EH (cell line): Measurements from ENCODE around the gene SPIRE1.

ENCODE experiments used
- DNase-seq: peaks from one replicate; pipeline ENCODE4 v3.0.0-alpha.2; 2015; ENCODE audit warnings: low read depth

Gene SPIRE1

GRCh38 chr18:12443551-12443950, 214.4 kb downstream of the SPIRE1 start:
- DNase-seq, result no peak

- peak; percentile 37 for DNase-seq
Measured at GRCh38 chr18:12442946-12443345, 215.0 kb downstream of the SPIRE1 start.

- no peak for DNase-seq
Measured at GRCh38 chr18:12441475-12442034, 216.4 kb downstream of the SPIRE1 start.

GRCh38 chr18:12438257-12438656, 219.7 kb downstream of the SPIRE1 start:
- DNase-seq, result no peak

GRCh38 chr18:12435867-12436266, 222.0 kb downstream of the SPIRE1 start:
- DNase-seq, result no peak

- no peak for DNase-seq
Measured at GRCh38 chr18:12434541-12434929, 223.4 kb downstream of the SPIRE1 start.

GRCh38 chr18:12433829-12434540, 223.9 kb downstream of the SPIRE1 start:
- no peak for DNase-seq

DNA sequence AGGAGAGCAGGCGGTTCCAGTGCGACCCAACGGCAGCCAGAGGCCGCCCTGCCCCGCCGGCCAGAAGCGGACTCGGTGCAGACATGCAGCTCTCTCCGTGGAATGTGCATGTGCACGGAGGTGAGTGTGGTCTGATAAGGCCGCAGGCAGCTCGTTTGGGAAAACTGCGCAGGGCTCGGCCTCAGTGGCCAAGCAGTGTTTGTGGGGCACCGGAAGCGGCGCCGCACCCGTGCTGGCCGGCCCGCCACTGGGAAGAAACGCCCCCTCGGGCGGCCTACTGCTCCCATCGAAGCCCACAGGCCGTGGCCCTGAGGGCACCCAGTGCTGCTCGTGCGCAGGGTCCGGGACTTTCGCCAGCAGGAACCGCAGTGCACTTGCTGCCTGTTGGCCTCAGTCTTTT, 225.0 kb downstream of the SPIRE1 start:
- no peak for DNase-seq

GRCh38 chr18:12432196-12432595, 225.7 kb downstream of the SPIRE1 start:
- DNase-seq, result no peak

DNA sequence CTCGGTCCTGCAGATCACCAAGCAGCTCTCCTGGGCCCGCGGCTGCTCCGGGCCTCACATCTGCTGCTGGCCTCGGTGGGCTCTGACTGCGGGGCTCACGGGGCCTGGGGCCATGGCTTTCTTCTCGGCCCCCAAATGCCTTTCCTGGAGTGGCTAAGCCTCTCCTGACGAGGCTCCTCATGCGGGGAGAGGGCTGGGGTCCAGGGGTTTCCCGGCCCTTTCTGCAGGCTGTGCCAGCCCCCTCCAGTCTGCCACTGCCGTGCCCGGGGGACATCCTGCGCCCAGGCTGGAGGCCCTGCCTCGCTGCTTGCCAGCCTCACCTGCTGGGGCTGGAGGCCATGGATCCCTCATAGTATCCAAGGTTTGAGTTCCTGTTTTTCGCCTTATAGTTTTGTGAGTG, 226.3 kb downstream of the SPIRE1 start:
- DNase-seq, result no peak

GRCh38 chr18:12430137-12430990, 227.5 kb downstream of the SPIRE1 start:
- no peak for DNase-seq

DNA sequence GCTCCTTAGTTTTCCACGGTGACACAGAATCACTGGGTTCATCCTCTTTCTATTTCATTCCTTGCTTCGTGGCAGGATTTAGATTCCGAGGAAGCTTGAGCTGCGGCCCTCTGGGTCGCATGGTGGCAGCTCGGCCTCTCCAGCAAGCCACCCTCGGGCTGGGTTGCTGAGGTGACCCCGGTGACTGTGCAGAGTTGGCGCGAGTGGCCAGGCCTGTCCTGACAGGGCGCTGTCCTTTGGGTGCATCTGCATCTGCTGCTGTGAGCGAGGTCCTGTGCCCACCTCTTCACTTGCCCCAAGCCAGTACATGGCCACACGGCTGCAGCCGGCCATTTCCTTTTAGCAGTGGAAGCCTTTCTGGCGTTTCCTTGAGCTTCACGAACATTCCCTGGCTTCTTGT, 228.4 kb downstream of the SPIRE1 start:
- no peak for DNase-seq

GRCh38 chr18:12428923-12429322, 229.0 kb downstream of the SPIRE1 start:
- DNase-seq, result no peak

DNA sequence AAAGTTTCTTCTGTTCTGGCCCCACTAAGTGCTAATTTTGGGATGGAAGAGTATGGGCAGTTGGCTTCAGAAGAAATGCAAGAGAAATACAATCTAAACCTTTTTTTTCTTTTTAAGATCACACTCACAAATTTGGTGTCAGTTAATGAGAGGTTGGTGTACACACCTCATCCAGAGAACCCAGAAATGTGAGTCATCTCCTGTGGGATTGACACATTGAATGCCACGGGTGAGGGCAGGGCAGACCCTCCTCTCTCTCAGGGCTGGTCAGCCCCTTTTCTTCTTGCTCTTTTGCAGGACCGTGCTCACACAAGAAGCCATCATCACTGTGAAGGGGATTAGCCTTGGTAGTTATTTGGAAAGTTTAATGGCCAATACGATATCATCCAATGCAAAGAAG, 231.0 kb downstream of the SPIRE1 start:
- no peak for DNase-seq

DNA sequence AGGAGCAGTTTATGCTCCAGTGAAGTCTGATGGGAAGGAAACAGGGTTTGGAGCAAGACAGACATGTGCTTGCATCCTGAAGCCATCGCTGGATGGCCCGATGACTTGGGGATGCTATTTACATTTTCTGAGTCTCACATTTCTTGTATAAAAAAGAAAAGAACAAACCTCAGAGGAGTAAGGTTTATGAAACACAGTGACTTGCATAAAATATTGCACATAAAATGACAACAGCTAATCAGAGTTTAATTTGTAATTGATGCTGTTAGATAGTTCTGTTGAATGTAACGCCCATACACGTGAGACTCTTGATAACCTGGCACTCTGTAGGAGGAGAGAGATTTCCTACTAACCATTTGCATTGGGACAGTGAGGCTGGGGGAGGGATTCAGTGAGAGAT, 233.7 kb downstream of the SPIRE1 start:
- no peak for DNase-seq

DNA sequence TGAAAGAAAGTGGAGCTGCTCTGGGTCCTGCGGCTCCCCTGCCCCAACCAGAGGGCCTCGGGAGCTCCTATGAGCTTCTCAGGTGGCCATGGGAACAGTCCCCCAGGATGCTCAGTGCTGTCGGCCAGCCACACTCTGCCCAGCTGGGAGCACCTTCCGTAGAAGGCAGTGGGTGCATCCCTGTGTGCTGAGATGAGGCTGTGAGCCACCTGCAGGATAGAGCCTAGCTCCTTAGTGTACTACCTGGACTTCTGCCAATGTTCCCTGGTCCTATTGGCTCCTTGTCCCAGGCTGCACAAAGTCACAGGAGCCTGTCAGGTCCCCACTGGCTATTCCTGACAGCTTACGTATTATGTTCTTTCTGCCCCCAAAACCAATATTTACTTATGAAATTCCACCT, 234.1 kb downstream of the SPIRE1 start:
- DNase-seq, result no peak

DNA sequence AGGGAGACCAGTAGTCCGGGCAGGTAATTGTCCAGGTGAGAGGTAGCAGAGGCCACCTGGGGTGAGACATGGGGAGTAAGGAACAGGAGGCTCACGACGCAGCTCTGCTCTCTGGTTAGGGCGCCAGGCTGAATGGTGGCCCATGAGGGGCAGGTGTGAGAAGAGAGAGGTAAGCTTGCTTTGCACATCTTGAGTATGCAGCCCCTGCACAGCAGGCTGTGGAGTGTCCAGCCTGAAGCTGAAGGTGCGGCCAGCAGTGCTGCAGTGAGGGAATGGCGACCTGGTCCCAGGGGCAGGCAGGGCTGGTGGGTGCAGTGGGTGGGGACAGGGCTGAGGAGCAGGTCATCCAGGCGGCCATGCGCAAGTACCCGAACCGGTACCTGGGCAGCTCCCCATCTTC, 234.5 kb downstream of the SPIRE1 start:
- no peak for DNase-seq

- DNase-seq, result no peak
Measured at GRCh38 chr18:12422936-12423335, 235.0 kb downstream of the SPIRE1 start.

- no peak for DNase-seq
Measured at GRCh38 chr18:12421732-12422131, 236.2 kb downstream of the SPIRE1 start.

- no peak for DNase-seq
Measured at GRCh38 chr18:12420821-12421421, 237.0 kb downstream of the SPIRE1 start.

GRCh38 chr18:12417687-12418086, 240.2 kb downstream of the SPIRE1 start:
- no peak for DNase-seq

- no peak for DNase-seq
Measured at GRCh38 chr18:12416098-12416729, 241.7 kb downstream of the SPIRE1 start.
